Fibroblast of the conjunctiva (primary cell): ENCODE measurements around the gene IFI16.
"Not testable (repeated sequence)": the region's sequence is repeated elsewhere in the genome, so short reads cannot be mapped to it uniquely, and the experiment has no call there.

Experiments
- DNase-seq: peaks from one replicate; pipeline ENCODE4 v3.0.0-alpha.2; 2010; ENCODE audit warnings: low read depth

The IFI16 gene

DNA sequence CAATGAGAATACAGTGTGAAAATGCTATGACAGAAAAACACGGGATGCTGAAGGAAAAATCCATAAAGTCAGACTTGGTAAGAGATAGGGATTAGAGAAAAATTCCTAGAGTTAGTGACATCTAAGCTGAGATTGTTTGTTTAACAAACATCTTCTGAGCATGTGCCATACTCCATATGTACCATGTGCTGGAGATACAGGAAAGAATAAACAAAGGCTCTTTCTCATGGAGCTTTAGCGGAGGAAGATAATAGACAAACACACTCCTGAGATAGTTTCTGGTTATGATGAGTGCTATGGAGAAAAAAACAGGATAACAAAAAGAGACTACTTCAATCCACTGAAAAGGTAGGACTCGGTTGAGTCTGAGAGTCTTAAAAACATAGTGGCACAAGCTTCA is 88.9 kb downstream of the IFI16 start:
- no peak for DNase-seq

DNA sequence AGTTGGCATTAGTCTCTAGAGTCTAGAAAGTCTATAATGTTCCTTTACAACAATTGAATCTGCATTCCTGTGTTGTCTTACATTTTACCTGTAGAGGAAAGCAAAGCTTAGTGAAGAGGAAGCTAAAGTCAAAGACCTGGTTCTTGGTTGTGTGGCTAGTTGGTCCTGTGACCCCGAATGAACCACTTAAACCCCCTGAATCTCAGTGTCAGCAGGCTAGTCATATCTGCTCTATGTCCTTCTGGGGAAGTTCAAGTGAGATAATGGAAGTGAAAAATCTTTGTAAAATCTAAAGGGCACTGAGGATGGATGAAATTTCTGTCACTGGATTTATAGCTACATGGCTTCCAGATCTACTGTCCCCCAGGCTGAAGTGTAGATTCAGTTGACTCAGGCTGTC is 90.9 kb downstream of the IFI16 start:
- DNase-seq: no peak

DNA sequence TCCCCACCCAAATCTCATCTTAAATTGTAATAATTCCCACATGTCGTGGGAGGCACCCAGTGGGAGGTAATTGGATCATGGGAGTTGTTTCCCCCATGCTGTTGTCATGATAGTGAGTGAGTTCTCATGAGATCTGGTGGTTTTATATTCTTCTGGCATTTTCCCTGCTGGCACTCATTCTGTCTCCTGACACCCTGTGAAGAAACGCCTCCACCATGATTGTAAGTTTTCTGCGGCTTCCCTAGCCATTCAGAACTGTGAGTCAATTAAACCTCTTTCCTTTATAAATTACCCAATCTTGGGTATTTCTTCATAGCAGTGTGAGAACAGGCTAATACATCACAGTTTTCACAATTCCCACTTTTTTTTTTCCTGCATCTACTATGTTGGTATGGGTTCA is 93.3 kb downstream of the IFI16 start:
- DNase-seq: not testable (repeated sequence)
